ENCODE results near the gene HMCN2.

HMCN2 gene

DNA sequence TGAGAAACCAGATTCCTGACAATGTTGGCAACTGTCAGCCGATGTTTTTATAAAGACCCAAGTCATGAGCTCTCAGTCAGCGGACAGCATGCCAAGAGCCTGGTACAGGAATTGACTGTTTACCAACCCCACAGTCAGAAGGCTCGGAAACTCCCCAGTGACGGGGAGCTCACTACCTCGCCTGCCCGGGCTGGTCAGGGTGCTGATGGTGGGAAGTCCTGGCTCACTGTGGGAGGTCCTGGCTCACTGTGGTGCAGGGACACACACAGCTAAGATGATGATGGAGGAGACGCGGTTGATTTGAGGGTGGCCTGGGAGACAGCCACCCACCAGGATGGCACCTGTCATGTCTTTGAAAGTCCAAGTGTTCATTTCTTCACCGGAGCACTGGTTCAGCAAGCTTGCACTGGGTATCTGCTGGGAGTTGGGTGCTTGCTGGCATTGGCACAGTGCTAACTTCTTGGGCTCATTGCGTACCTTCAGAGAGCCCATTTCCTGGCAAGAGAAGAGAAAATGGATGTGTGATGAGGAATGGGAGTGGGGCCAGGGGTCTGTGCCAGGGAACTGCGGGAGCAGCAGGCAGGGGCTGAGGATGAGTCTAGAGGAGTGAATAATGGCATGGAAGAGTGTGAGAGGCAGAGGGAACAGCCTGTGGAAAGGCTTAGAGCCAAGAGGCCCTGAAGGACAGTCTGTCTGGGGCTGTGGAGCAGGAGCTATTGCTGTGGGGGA is 194.5 kb downstream of the HMCN2 start:
- in situ Hi-C loops (cut with MboI; ENCODE audit: low sequenced_read_pairs) = loop anchor here (25.0 kb wide), 1 partner anchor 227 kb away; the partner anchor contains the start of gene EXOSC2

DNA sequence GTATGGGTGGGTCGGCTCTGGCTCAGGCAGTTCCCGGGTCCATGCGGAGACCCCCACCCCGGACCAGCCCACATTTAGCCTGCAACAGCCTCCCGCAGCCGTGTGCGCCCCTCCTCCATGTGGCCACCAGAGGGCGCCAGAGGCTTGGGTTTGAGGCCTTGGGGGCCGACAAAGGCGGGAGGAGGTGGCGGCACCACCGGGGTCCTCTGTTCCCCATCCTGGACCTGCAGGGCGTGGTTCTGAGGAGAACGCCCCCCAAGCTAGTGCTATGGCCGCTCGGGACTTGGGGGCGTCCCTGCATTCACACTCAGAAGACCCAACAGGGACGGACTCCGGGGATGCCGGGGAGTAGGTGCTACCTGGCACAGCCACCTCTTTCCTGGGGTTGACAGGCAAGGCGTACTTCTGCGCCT is 195.7 kb downstream of the HMCN2 start:
- in situ Hi-C loops (cut with MboI; ENCODE audit: low sequenced_read_pairs) = loop anchor here (25.0 kb wide), 1 partner anchor 226 kb away; the partner anchor contains the start of gene EXOSC2

GRCh38 chr9:130461731-130462130 is 196.2 kb downstream of the HMCN2 start:
- in situ Hi-C loops (cut with MboI; ENCODE audit: low sequenced_read_pairs) = loop anchor here (25.0 kb wide), 1 partner anchor 226 kb away; the partner anchor contains the start of gene EXOSC2

- in situ Hi-C loops (cut with MboI; ENCODE audit: low sequenced_read_pairs) = loop anchor here (25.0 kb wide), 1 partner anchor 224 kb away; the partner anchor contains the start of gene EXOSC2
Observed at GRCh38 chr9:130462685-130463540, 197.4 kb downstream of the HMCN2 start.

- in situ Hi-C loops (cut with MboI; ENCODE audit: low sequenced_read_pairs) = loop anchor here (25.0 kb wide), 1 partner anchor 223 kb away; the partner anchor contains the start of gene EXOSC2
Observed at GRCh38 chr9:130463763-130464745, 198.5 kb downstream of the HMCN2 start.

- in situ Hi-C loops (cut with MboI; ENCODE audit: low sequenced_read_pairs) = loop anchor here (25.0 kb wide), 1 partner anchor 222 kb away; the partner anchor contains the start of gene EXOSC2
Observed at GRCh38 chr9:130465383-130466096, 200.0 kb downstream of the HMCN2 start.

DNA sequence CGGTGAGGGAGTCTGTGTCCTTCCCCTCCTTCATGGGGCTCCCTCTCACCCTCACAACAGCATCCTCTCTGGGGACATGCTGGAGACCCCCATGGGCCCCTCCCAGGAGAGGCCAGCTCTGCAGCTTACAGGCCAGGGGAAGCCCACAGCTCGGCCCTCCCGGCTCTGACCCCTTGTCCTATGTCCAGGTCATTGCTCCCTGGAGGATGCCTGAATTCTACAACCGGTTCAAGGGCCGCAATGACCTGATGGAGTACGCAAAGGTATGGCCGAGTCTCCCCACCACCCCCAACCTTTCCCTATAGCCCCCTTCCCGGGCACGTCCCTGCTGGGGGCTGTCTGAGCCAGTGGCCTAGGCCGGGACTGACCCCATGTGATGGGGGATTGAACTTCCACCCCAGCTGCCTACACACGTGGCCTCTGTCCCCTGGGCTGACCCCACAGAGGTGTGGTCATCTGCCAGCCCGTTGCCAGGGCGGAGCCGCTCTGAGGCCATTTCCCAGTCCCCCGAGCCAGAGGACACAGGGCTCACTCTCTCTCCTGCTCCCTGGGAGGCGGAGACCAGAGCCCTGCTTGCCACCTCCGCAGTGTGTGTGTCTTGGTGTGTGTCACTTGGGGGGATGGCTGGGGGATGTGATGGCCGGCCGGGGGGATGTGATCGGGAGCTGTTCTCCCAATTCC is 201.1 kb downstream of the HMCN2 start:
- in situ Hi-C loops (cut with MboI; ENCODE audit: low sequenced_read_pairs) = loop anchor here (25.0 kb wide), 1 partner anchor 221 kb away; the partner anchor contains the start of gene EXOSC2

- in situ Hi-C loops (cut with MboI; ENCODE audit: low sequenced_read_pairs) = loop anchor here (25.0 kb wide), 1 partner anchor 220 kb away; the partner anchor contains the start of gene EXOSC2
Observed at GRCh38 chr9:130467316-130467715, 201.8 kb downstream of the HMCN2 start.

DNA sequence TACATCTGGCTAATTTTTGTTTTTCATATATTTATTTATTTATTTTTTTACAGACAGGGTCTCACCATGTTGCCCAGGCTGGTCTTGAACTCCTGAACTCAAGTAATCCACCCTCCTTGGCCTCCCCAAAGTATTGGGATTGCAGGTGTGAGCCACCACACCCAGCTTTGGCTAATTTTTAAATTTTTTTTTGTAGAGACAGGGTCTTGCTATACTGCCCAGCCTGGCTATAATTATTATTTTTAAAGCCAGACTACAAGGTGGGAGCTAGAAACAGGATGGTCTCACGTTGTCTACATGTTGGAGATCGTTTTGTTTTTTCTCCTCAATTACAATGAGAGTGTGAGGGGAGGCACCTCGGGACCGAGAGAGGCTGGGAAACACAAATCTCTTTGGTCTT is 203.0 kb downstream of the HMCN2 start:
- in situ Hi-C loops (cut with MboI; ENCODE audit: low sequenced_read_pairs) = loop anchor here (25.0 kb wide), 1 partner anchor 219 kb away; the partner anchor contains the start of gene EXOSC2

- in situ Hi-C loops (cut with MboI; ENCODE audit: low sequenced_read_pairs) = loop anchor here (25.0 kb wide), 1 partner anchor 217 kb away; the partner anchor contains the start of gene EXOSC2
Observed at GRCh38 chr9:130470269-130470668, 204.7 kb downstream of the HMCN2 start.

DNA sequence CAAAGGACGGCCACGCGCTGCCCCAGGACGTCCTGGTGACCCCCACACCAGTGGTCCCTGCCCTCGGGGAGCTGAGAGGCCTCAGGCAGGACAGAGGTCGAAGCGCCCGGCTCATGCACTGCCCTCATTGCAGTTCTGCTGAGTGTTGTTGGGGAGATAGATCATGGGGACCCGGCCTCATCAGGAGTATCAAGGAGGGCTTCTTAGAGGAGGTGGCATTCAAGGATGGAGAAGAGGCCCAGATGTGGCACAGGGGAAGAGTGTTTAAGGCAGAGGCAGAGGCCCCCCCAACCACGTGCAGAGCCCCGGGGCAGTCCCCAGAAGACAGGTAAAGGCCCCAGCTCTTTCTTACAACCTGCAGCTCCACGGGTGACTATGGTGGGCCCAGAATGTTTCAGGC is 205.4 kb downstream of the HMCN2 start:
- in situ Hi-C loops (cut with MboI; ENCODE audit: low sequenced_read_pairs) = loop anchor here (25.0 kb wide), 1 partner anchor 216 kb away; the partner anchor contains the start of gene EXOSC2

GRCh38 chr9:130471411-130472183 is 206.0 kb downstream of the HMCN2 start:
- in situ Hi-C loops (cut with MboI; ENCODE audit: low sequenced_read_pairs) = loop anchor here (25.0 kb wide), 1 partner anchor 216 kb away; the partner anchor contains the start of gene EXOSC2

DNA sequence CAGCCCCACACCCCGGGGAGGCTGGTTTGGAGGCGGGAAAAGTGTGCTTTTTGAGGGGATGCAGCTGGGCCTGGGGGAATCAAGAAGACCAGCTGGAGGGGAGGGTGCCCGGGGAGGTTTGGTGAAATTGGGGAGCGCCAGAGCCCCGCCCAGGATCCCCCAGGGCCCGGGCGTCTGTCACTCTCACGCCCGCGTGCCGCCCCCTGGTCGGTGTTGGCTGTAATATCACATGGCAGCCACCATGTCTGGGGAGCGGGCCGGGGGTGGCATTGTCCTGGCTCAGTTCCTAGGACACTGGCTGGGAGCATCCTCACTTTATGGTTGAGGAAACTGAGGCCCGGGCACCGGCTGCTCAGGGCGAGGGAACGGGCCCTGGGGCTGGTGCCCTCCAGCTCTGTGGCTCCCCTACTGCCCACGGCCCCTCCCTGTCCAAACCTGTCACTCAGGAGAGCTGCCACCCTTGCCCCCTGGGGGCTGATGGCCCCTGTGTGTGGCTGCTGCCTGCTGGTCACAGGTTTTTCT is 206.7 kb downstream of the HMCN2 start:
- in situ Hi-C loops (cut with MboI; ENCODE audit: low sequenced_read_pairs) = loop anchor here (25.0 kb wide), 1 partner anchor 215 kb away; the partner anchor contains the start of gene EXOSC2

DNA sequence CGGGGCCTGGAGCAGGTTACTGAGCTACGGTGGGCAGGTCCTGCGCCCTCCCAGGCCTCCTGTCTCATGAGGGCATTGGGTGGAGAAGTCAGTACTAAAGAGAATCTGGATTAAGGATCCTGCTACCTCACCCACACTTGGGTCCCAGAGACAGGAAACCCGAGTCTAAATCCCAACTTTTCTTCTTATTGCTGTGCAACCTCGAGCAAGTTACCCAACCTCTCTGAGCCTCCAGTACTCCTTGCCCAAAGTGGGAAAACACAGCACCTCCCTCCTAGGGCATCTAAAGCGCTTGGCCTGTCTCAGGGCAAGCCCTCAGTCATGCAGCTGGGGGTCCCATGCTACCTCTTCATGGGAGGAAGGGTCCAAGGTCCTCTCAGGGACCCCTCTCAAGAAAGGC is 207.4 kb downstream of the HMCN2 start:
- in situ Hi-C loops (cut with MboI; ENCODE audit: low sequenced_read_pairs) = loop anchor here (25.0 kb wide), 1 partner anchor 214 kb away; the partner anchor contains the start of gene EXOSC2

GRCh38 chr9:130473566-130473965 is 208.0 kb downstream of the HMCN2 start:
- in situ Hi-C loops (cut with MboI; ENCODE audit: low sequenced_read_pairs) = loop anchor here (25.0 kb wide), 1 partner anchor 214 kb away; the partner anchor contains the start of gene EXOSC2

DNA sequence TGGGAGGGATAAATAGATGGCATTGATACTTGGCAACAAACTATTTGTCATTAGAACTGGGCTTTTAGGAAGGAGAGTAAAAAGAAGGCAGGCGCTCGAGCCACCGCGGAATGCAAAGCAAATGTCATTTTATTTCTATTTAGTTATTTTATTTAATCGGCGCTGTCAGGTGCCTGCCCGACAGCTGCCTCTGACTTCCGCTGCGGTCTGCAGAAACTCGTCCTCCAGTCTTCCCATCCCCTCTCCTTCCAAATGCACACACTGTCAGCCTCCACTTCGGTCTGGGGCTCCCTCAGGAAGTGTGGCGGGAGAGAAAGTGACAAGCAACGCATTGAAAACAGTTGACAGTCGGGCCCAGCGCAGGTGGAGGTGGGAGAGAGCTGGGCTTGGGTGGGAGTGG is 208.5 kb downstream of the HMCN2 start:
- in situ Hi-C loops (cut with MboI; ENCODE audit: low sequenced_read_pairs) = loop anchor here (25.0 kb wide), 1 partner anchor 213 kb away; the partner anchor contains the start of gene EXOSC2

GRCh38 chr9:130476151-130476730 is 210.7 kb downstream of the HMCN2 start:
- in situ Hi-C loops (cut with MboI; ENCODE audit: low sequenced_read_pairs) = no loop called here
